ENCODE measurements around the gene FSTL4.
"Not testable (repeated sequence)": the region's sequence is repeated elsewhere in the genome, so short reads cannot be mapped to it uniquely, and the experiment has no call there.

FSTL4 gene

DNA sequence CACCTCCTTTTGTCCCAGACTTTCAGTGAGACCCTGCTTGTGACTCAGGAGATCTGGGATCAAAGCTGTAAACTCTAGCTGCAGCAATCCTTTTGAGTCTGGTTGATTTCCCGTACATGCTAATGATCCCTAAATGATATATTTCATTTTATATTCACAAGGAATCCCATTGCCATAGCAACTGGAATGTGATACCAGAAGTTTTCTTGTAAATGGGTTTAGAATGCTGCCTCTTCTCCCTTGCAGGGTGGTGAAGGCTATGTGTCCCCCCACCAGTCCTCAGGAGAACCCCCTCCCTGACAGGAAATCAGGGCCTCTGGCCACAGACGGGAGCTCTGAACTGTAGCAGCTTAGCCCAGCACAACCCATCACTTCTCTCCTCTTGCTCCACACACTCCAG, 215.0 kb downstream of the FSTL4 start:
- H3K36me3 ChIP-seq (ENCODE audit: control insufficient read depth in 4 of 4, insufficient read depth in 4 of 4, low read length in 3 of 4) = no peaks in the 10 kb centered on the region
- H3K4me3 ChIP-seq (ENCODE audit: control insufficient read depth in 1 of 7, extremely low read depth in 1 of 7, insufficient read depth in 4 of 7, low read depth in 2 of 7, low read length in 6 of 7) = no peak overlapping the region
- ChIA-PET CTCF (interaction anchor here (1.2 kb wide), 1 partner anchor 24 kb away, joined by 3 read pairs; no protein-coding TSS in a partner anchor), POLR2A (no interaction called here)
- peak in 1 of 3 donors; percentile 11 for DNase-seq
- peaks cover 0 to 3% (median 0%) of the 10 kb centered on the region in 5 experiments for H3K27me3 ChIP-seq (replicated peaks in 2 of 5; ENCODE audit: control insufficient read depth in 4 of 5, insufficient read depth in 5 of 5, low read length in 4 of 5)
- H3K9me3 ChIP-seq (ENCODE audit: control extremely low read depth in 1 of 5, control insufficient read depth in 4 of 5, insufficient read depth in 2 of 5, low read depth in 1 of 5, low read length in 4 of 5) = no peaks in the 10 kb centered on the region
- no peak overlapping the region for H3K27ac ChIP-seq (ENCODE audit: insufficient read depth in 1 of 2, low read depth in 1 of 2, low read length in 2 of 2, poor library complexity in 1 of 2, severe bottlenecking in 2 of 2)
- H3K4me1 ChIP-seq (ENCODE audit: control extremely low read depth in 1 of 4, control insufficient read depth in 4 of 4, insufficient read depth in 4 of 4, low read length in 3 of 4) = peaks cover 0 to 16% (median 10%) of the 10 kb centered on the region in 4 experiments
- WGBS (ENCODE audit: insufficient coverage) = no CpG with 5 or more reads among the region's 2 CpGs

DNA sequence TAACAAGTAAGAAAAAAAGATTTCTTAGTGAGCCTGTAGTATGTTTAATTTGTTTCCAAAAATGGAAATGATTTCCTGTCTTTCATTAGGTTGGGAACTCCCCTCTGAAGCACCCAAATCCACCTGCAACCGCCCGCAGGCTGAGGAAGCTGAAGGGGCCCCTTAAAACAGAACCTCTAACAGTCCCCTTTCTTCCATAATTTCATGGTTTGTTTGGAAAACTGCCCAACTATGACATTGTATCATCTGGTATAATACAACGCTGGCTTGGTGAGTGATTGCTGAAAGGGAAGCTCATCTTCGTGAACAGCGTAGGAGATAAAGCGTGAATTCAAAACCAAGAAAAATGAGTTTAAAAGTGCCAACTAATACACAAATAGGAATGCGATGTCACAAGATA, 215.5 kb downstream of the FSTL4 start:
- Histone ChIP-seq H3K36me3 (ENCODE audit: control insufficient read depth in 4 of 4, insufficient read depth in 4 of 4, low read length in 3 of 4) (no peaks in the 10 kb centered on the region), H3K4me3 (ENCODE audit: control insufficient read depth in 1 of 7, extremely low read depth in 1 of 7, insufficient read depth in 4 of 7, low read depth in 2 of 7, low read length in 6 of 7) (peak overlapping the region in 1 of 7 experiments; percentile 40), H3K9me3 (ENCODE audit: control extremely low read depth in 1 of 5, control insufficient read depth in 4 of 5, insufficient read depth in 2 of 5, low read depth in 1 of 5, low read length in 4 of 5) (no peaks in the 10 kb centered on the region), H3K27me3 (replicated peaks in 2 of 5; ENCODE audit: control insufficient read depth in 4 of 5, insufficient read depth in 5 of 5, low read length in 4 of 5) (peaks cover 0 to 3% (median 0%) of the 10 kb centered on the region in 5 experiments), H3K27ac (ENCODE audit: insufficient read depth in 1 of 2, low read depth in 1 of 2, low read length in 2 of 2, poor library complexity in 1 of 2, severe bottlenecking in 2 of 2) (no peak overlapping the region), H3K4me1 (ENCODE audit: control extremely low read depth in 1 of 4, control insufficient read depth in 4 of 4, insufficient read depth in 4 of 4, low read length in 3 of 4) (peaks cover 0 to 16% (median 10%) of the 10 kb centered on the region in 4 experiments)
- ChIA-PET CTCF (interaction anchor here (1.2 kb wide), 1 partner anchor 172 kb away, joined by 3 read pairs; no protein-coding TSS in a partner anchor), POLR2A (no interaction called here)
- DNase-seq = peak; percentile 19 to 67 (median 67)
- WGBS (ENCODE audit: insufficient coverage) = 33% methylated on average over 1 of the region's 7 CpGs

DNA sequence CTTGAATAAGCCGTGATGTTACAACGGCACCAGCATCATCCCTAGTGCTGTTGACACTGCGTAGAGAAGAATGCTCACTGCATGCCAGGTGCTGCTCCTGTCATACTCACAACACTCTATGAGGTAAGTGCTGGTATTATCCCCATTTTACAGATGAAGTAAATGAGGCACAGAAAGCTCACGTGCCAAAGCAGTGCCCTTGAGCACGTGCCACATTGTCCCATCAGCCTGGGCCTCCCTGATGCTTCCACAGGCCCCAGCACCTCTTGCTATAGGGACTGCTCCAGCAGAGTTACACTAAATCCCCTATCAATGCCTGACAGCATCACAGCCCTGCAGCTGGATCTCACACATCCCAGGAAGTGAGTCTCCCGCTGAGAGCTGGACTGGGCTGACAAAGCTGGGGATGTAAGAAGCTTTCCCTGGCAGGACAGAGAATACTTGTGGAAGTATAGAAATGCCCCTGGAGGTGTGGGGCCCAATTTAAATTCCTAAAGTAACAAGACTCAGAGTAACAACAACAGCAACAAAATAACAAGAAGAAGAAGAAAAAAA, 216.1 kb downstream of the FSTL4 start:
- DNase-seq = no peak
- CTCF ChIA-PET = interaction anchor here (0.6 to 1.2 kb wide), 2 partner anchors 28 to 173 kb away, joined by 3 read pairs; no protein-coding TSS in a partner anchor
- no peak overlapping the region for H3K4me3 ChIP-seq (ENCODE audit: control insufficient read depth in 1 of 7, extremely low read depth in 1 of 7, insufficient read depth in 4 of 7, low read depth in 2 of 7, low read length in 6 of 7)

GRCh38 chr5:133395207-133395606, 217.1 kb downstream of the FSTL4 start:
- H3K36me3 ChIP-seq (ENCODE audit: control insufficient read depth in 4 of 4, insufficient read depth in 4 of 4, low read length in 3 of 4); DNase-seq; POLR2A ChIA-PET; H3K27me3 ChIP-seq (replicated peaks in 2 of 5; ENCODE audit: control insufficient read depth in 4 of 5, insufficient read depth in 5 of 5, low read length in 4 of 5); H3K9me3 ChIP-seq (ENCODE audit: control extremely low read depth in 1 of 5, control insufficient read depth in 4 of 5, insufficient read depth in 2 of 5, low read depth in 1 of 5, low read length in 4 of 5); H3K4me3 ChIP-seq (ENCODE audit: control insufficient read depth in 1 of 7, extremely low read depth in 1 of 7, insufficient read depth in 4 of 7, low read depth in 2 of 7, low read length in 6 of 7); H3K27ac ChIP-seq (ENCODE audit: insufficient read depth in 1 of 2, low read depth in 1 of 2, low read length in 2 of 2, poor library complexity in 1 of 2, severe bottlenecking in 2 of 2): not testable (repeated sequence)
- WGBS (ENCODE audit: insufficient coverage) = 98% methylated on average over 12 of the region's 21 CpGs
- CTCF ChIA-PET = interaction anchor here (1.2 kb wide), 1 partner anchor 12 kb away, joined by 3 read pairs; no protein-coding TSS in a partner anchor
- H3K4me1 ChIP-seq (ENCODE audit: control extremely low read depth in 1 of 4, control insufficient read depth in 4 of 4, insufficient read depth in 4 of 4, low read length in 3 of 4) = peaks cover 0 to 16% (median 10%) of the 10 kb centered on the region in 4 experiments

More for the DNA sequence above, 216.1 kb downstream of the FSTL4 start:
- Histone ChIP-seq H3K27ac (ENCODE audit: insufficient read depth in 1 of 2, low read depth in 1 of 2, low read length in 2 of 2, poor library complexity in 1 of 2, severe bottlenecking in 2 of 2) (no peak overlapping the region), H3K36me3 (ENCODE audit: control insufficient read depth in 4 of 4, insufficient read depth in 4 of 4, low read length in 3 of 4) (no peaks in the 10 kb centered on the region), H3K4me1 (ENCODE audit: control extremely low read depth in 1 of 4, control insufficient read depth in 4 of 4, insufficient read depth in 4 of 4, low read length in 3 of 4) (peaks cover 0 to 16% (median 10%) of the 10 kb centered on the region in 4 experiments), H3K27me3 (replicated peaks in 2 of 5; ENCODE audit: control insufficient read depth in 4 of 5, insufficient read depth in 5 of 5, low read length in 4 of 5) (peaks cover 0 to 3% (median 0%) of the 10 kb centered on the region in 5 experiments), H3K9me3 (ENCODE audit: control extremely low read depth in 1 of 5, control insufficient read depth in 4 of 5, insufficient read depth in 2 of 5, low read depth in 1 of 5, low read length in 4 of 5) (no peaks in the 10 kb centered on the region)
- POLR2A ChIA-PET = no interaction called here
- 100% methylated on average over 6 of the region's 6 CpGs for WGBS (ENCODE audit: insufficient coverage)

DNA sequence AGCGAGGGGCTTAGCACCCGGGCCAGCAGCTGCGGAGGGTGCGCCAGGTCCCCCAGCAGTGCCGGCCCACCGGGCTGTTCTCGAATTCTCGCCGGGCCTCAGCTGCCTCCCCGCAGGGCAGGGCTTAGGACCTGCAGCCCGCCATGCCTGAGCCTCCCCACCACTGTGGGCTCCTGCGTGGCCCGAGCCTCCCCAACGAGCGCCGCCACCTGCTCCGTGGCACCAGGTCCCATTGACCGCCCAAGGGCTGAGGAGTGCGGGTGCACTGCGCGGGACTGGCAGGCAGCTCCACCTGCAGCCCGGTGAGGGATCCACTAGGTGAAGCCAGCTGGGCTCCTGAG, 217.9 kb downstream of the FSTL4 start:
- DNase-seq; H3K4me3 ChIP-seq (ENCODE audit: control insufficient read depth in 1 of 7, extremely low read depth in 1 of 7, insufficient read depth in 4 of 7, low read depth in 2 of 7, low read length in 6 of 7); H3K9me3 ChIP-seq (ENCODE audit: control extremely low read depth in 1 of 5, control insufficient read depth in 4 of 5, insufficient read depth in 2 of 5, low read depth in 1 of 5, low read length in 4 of 5); H3K27ac ChIP-seq (ENCODE audit: insufficient read depth in 1 of 2, low read depth in 1 of 2, low read length in 2 of 2, poor library complexity in 1 of 2, severe bottlenecking in 2 of 2); H3K36me3 ChIP-seq (ENCODE audit: control insufficient read depth in 4 of 4, insufficient read depth in 4 of 4, low read length in 3 of 4); POLR2A ChIA-PET; H3K27me3 ChIP-seq (replicated peaks in 2 of 5; ENCODE audit: control insufficient read depth in 4 of 5, insufficient read depth in 5 of 5, low read length in 4 of 5): not testable (repeated sequence)
- 90% methylated on average over 15 of the region's 22 CpGs for WGBS (ENCODE audit: insufficient coverage)
- CTCF ChIA-PET = interaction anchor here (1.2 kb wide), 1 partner anchor 13 kb away, joined by 3 read pairs; no protein-coding TSS in a partner anchor
- H3K4me1 ChIP-seq (ENCODE audit: control extremely low read depth in 1 of 4, control insufficient read depth in 4 of 4, insufficient read depth in 4 of 4, low read length in 3 of 4) = peaks cover 0 to 16% (median 10%) of the 10 kb centered on the region in 4 experiments

DNA sequence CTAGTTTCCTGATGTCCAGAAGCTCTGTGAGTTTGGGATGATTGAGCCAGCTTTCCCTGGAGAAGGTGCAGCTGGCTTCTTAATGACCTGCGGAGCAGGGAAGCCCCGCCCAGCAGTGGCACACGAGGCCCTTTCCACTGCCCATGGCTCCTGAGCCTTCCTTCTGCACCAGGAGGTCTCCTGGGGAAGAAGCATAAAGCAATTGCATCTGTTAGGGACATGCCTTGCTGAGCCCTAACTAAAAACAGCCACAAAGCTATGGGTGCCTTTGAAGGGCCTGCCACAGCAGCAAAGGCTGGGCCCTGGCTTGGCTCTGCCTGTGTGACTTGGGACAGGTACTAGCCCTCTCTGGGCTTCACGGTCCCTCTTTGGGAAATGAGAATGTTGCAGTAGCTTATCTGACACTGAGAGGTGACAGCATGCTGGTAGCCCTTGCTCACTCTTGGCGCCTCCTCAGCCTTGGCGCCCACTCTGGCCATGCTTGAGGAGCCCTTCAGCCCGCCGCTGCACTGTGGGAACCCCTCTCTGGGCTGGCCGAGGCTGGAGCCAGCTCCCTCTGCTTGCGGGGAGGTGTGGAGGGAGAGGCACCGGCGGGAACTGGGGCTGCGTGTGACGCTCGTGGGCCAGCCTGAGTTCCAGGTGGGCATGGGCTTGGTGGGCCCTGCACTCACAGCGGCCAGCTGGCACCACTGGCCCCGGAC, 218.4 kb downstream of the FSTL4 start:
- Histone ChIP-seq H3K27me3 (replicated peaks in 2 of 5; ENCODE audit: control insufficient read depth in 4 of 5, insufficient read depth in 5 of 5, low read length in 4 of 5) (peaks cover 0 to 5% (median 0%) of the 10 kb centered on the region in 5 experiments), H3K36me3 (ENCODE audit: control insufficient read depth in 4 of 4, insufficient read depth in 4 of 4, low read length in 3 of 4) (no peaks in the 10 kb centered on the region), H3K9me3 (ENCODE audit: control extremely low read depth in 1 of 5, control insufficient read depth in 4 of 5, insufficient read depth in 2 of 5, low read depth in 1 of 5, low read length in 4 of 5) (no peaks in the 10 kb centered on the region), H3K27ac (ENCODE audit: insufficient read depth in 1 of 2, low read depth in 1 of 2, low read length in 2 of 2, poor library complexity in 1 of 2, severe bottlenecking in 2 of 2) (no peak overlapping the region), H3K4me1 (ENCODE audit: control extremely low read depth in 1 of 4, control insufficient read depth in 4 of 4, insufficient read depth in 4 of 4, low read length in 3 of 4) (peaks cover 0 to 16% (median 10%) of the 10 kb centered on the region in 4 experiments), H3K4me3 (ENCODE audit: control insufficient read depth in 1 of 7, extremely low read depth in 1 of 7, insufficient read depth in 4 of 7, low read depth in 2 of 7, low read length in 6 of 7) (no peak overlapping the region)
- DNase-seq = no peak
- ChIA-PET CTCF (interaction anchor here (1.2 kb wide), 1 partner anchor 14 kb away, joined by 3 read pairs; no protein-coding TSS in a partner anchor), POLR2A (no interaction called here)
- WGBS (ENCODE audit: insufficient coverage) = 94% methylated on average over 17 of the region's 17 CpGs

DNA sequence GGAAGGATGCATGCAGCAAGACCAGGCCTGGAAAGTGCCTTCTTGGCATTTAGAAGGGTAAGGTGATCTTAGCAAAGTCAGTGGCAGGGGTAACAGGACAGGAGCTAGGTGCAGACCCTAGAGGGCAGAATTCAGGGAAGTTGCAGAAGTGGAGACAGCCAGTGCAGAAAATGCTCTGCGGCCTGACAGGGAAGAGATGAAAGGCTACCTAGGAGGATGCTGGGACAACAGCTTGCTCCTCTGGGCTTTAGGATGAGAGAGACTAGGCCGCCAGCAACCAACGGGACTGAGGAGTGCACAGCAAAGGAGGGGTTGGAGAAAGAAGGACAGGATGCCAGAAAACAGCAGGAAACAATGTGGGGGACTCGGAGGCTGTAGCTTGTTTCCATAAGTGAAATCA, 219.9 kb downstream of the FSTL4 start:
- 87% methylated on average over 3 of the region's 4 CpGs for WGBS (ENCODE audit: insufficient coverage)
- Histone ChIP-seq H3K36me3 (ENCODE audit: control insufficient read depth in 4 of 4, insufficient read depth in 4 of 4, low read length in 3 of 4) (no peaks in the 10 kb centered on the region), H3K9me3 (ENCODE audit: control extremely low read depth in 1 of 5, control insufficient read depth in 4 of 5, insufficient read depth in 2 of 5, low read depth in 1 of 5, low read length in 4 of 5) (no peaks in the 10 kb centered on the region), H3K27ac (ENCODE audit: insufficient read depth in 1 of 2, low read depth in 1 of 2, low read length in 2 of 2, poor library complexity in 1 of 2, severe bottlenecking in 2 of 2) (no peak overlapping the region), H3K4me1 (ENCODE audit: control extremely low read depth in 1 of 4, control insufficient read depth in 4 of 4, insufficient read depth in 4 of 4, low read length in 3 of 4) (peaks cover 0 to 13% (median 6%) of the 10 kb centered on the region in 4 experiments), H3K27me3 (replicated peaks in 2 of 5; ENCODE audit: control insufficient read depth in 4 of 5, insufficient read depth in 5 of 5, low read length in 4 of 5) (peaks cover 0 to 5% (median 0%) of the 10 kb centered on the region in 5 experiments), H3K4me3 (ENCODE audit: control insufficient read depth in 1 of 7, extremely low read depth in 1 of 7, insufficient read depth in 4 of 7, low read depth in 2 of 7, low read length in 6 of 7) (no peak overlapping the region)
- ChIA-PET CTCF (no interaction called here), POLR2A (no interaction called here)
- DNase-seq = no peak

Data from common myeloid progenitor, CD34-positive (primary cell).